NK-92 (cell line): ENCODE data around the gene PPM1H.

Experiments used
- DNase-seq: peaks from one replicate; lab custom pipeline; 2025; ENCODE audit not compliant: unreplicated experiment; lab: John Stamatoyannopoulos, UW

PPM1H gene

DNA sequence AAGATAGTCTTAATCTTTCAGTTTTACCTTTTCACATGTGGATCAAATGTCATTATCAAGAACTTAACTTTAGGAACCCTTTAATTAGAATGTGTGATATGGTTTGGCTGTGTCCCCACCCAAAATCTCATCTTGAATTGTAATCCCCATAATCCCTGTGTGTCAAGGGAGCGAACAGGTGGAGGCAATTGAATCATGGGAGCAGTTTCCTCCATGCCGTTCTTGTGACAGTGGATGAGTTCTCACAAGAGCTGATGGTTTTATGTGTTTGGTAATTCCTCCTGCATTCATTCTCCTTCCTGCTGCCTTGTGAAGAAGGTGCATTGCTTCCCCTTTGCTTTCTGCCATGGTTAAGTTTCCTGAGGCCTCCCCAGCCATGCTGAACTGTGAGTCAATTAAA lies 307.8 kb downstream of the PPM1H start:
- DNase-seq = no peak

DNA sequence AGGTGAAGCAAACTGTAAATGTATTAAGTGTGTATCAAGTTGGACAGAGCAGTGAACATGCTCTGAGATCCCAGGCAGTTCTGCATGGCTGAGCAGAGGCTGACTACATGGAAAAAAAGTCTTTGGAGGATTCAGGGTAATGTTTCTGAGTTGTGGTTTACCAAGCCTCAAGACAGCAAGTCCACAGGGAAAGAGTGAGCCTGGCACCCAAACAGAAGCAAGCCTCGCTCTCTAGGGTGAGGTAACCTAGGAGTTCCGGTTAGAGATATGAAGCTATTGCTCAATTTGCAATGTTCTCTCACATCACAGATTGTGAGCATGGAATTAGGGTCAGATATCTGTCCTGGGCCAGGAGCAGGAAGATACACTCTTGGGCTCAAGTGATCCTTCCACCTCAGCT lies 309.7 kb downstream of the PPM1H start:
- DNase-seq = no peak

- no peak for DNase-seq
Measured at GRCh38 chr12:62622177-62622576, 312.8 kb downstream of the PPM1H start.

- no peak for DNase-seq
Measured at GRCh38 chr12:62621101-62621638, 313.8 kb downstream of the PPM1H start.

GRCh38 chr12:62618930-62619329 lies 316.0 kb downstream of the PPM1H start:
- DNase-seq = no peak

DNA sequence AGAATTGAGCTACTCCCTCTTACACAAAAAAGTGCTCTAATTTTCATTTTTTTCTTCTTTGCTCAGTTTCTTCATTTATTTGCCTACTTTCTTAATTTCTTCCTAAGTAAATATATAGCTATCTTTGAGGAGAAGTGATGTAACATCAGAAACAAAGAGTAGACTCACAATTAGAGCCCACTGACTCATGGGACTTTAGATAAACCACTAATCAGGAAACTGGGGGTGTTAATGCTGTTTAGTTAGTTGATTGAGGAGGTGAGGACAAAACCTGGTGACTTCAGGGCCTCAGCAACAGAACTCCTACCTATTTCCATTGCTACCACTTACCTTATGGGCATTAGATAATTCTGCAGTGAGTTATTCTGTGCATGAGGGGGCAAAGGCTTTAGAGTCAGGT lies 316.6 kb downstream of the PPM1H start:
- no peak for DNase-seq

- DNase-seq = no peak
Measured at GRCh38 chr12:62613081-62613480, 321.9 kb downstream of the PPM1H start.

DNA sequence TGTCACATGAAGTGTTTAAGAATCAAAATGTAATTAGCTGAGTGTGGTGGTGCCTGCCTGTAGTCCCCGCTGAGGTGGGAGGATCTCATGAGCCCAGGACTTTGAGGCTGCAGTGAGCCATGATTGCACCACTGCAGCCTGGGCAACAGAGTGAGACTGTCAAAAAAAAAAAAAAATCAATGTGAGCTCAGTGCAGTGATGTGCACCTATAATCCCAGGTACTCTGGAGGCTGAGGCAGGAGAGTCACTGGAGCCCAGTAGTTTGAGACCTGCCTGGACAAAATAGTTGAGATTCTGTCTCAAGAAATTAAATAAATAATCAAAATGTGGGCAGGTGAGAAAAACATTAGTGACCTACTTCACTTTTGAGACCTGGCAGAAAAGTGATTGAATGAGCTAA lies 328.3 kb downstream of the PPM1H start:
- no peak for DNase-seq

- no peak for DNase-seq
Measured at GRCh38 chr12:62605981-62606380, 329.0 kb downstream of the PPM1H start.

GRCh38 chr12:62604871-62605270 lies 330.1 kb downstream of the PPM1H start:
- no peak for DNase-seq

GRCh38 chr12:62604373-62604772 lies 330.6 kb downstream of the PPM1H start:
- no peak for DNase-seq

- DNase-seq = no peak
Measured at GRCh38 chr12:62603811-62604098, 331.2 kb downstream of the PPM1H start.

DNA sequence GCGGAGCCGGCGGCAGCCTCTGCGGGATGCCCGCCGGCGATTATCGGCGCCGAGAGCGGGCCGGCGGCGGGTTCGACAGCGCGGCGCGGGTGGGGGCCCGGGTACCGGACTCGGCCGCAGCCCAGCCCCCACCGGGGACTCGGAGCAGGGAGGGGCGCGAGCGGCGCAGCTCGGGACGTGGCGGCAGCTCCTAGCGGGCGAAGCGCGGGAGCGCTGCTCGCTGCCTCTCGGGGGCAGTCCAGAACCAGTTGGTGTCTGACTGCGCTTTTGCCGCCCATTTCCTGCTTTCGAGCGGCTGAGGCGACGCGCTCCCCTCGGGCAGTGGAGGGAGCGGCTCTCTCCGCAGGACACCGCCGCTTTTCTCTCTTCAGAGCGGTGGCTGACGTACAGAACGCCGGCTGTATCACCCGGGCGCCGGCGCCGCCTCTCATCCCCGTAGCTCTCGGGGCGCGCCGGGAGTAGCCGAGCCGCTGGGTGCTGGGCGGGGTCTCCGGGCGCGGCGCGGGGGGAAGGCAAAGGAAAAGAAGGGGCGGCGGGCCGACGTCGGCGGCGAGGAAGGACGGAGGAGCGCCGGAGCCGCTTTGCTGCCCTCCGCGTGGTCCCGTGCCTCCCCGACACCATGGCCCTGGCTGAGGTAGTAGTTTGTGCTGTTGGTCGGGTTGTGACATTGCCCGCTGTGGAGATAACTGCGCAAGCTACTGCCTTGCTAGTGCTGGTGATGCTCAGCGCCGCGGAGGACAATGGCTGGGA lies 331.7 kb downstream of the PPM1H start:
- no peak for DNase-seq

DNA sequence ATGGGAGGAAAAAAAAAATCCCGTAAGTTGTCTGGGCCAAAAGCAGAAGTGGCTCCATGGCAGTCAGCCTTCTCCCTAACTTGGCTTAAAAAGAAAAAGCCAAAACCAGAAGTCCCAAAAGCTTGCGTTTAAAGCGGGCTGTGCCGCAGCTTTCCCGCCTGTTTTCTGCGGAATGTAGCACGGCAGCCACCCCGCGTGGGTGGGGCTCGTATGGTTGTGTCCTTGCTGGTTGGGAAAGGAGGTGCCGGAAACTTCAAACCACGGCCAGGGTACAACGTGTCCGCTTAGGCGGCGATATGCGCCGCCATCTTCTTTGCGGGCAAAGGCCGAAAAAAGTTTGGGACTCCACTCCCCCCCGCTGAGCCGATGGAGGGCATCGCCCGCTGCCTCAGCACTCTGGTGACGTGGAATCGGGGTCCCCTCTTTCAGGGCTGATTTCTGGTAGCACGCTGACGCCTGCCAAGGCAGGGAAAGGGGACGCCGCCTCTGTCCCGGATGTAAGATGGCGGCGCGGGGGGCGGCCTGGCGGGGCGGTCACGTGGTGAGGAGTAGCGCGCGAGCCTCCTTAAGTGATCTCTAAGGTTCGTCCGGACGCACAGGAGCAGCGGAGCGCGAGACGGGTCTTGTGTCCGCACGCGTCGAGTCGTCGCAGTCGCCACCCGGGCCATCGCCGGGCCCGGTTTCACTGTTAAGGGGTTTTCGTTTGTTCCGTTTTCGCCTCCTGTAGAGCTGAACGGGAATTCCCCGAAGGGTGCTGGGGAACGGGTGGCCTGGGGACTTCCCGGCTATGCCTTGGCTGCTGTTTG lies 332.5 kb downstream of the PPM1H start:
- peak; percentile 7 for DNase-seq

DNA sequence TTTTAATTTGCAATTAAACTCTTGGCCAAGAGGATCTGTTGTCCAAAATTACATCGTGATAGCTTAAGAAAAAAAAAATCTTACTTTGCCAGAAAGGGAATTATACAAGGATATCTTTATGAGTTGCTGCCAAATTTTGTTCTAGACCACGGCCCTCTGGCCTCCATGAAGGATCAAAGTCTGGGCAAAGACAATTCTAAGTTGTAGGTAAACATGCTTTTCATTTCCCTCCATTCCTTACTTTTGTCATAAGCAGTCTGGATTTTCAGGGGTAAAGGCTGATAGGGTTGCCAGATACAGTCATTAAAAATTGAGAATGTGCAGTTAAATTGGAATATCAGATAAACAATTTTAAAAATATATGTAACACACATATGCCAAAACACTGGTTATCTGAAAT lies 333.2 kb downstream of the PPM1H start:
- no peak for DNase-seq

GRCh38 chr12:62599854-62600437 lies 335.0 kb downstream of the PPM1H start:
- no peak for DNase-seq

DNA sequence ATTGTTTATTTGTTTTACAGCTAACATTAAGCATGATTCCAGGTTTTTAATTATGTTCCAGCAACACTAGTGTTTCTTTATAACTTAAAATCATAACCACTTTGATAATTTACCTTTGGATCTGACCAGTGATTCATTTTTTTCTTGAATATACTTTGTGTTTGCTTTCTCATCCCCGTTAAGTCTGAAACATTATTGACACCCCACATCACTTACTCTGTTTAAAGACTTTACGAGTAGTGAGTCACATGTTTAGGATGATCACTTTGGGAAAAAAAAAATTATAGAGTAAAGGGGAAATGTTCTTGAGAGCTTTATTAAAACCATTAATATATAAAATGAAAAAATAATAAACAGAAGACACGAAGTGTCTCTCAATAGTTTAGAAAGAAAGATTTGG lies 336.1 kb downstream of the PPM1H start:
- DNase-seq = no peak

DNA sequence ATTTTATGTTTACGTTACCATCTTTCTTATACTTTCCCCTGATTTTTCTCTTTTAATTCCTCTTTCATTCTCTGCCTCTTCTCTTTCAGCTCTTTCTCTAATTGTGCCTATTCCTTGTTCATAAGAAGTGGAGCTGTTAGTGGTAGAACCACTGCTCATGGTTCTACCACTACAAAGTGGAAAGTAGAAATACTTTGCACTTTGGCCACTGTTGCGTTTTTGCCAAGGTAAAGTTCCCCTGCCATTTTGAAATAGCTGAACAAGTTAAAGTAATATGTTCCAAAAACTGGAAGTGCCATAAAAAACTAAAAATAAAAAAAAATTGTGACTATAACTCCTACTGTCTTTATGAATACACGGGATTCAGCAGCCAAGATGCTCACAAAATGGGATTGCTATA lies 337.7 kb downstream of the PPM1H start:
- no peak for DNase-seq
